ENCODE measurements around the gene COL28A1. TPM values are rescaled to one million over a fixed set of nuclear protein-coding genes. Genes with fewer than 3 reads are reported as not detected.

Gene COL28A1
- total RNA-seq, 1 experiment from 2014 or later: 0.81 TPM

- TF ChIP-seq, protein P1, sequence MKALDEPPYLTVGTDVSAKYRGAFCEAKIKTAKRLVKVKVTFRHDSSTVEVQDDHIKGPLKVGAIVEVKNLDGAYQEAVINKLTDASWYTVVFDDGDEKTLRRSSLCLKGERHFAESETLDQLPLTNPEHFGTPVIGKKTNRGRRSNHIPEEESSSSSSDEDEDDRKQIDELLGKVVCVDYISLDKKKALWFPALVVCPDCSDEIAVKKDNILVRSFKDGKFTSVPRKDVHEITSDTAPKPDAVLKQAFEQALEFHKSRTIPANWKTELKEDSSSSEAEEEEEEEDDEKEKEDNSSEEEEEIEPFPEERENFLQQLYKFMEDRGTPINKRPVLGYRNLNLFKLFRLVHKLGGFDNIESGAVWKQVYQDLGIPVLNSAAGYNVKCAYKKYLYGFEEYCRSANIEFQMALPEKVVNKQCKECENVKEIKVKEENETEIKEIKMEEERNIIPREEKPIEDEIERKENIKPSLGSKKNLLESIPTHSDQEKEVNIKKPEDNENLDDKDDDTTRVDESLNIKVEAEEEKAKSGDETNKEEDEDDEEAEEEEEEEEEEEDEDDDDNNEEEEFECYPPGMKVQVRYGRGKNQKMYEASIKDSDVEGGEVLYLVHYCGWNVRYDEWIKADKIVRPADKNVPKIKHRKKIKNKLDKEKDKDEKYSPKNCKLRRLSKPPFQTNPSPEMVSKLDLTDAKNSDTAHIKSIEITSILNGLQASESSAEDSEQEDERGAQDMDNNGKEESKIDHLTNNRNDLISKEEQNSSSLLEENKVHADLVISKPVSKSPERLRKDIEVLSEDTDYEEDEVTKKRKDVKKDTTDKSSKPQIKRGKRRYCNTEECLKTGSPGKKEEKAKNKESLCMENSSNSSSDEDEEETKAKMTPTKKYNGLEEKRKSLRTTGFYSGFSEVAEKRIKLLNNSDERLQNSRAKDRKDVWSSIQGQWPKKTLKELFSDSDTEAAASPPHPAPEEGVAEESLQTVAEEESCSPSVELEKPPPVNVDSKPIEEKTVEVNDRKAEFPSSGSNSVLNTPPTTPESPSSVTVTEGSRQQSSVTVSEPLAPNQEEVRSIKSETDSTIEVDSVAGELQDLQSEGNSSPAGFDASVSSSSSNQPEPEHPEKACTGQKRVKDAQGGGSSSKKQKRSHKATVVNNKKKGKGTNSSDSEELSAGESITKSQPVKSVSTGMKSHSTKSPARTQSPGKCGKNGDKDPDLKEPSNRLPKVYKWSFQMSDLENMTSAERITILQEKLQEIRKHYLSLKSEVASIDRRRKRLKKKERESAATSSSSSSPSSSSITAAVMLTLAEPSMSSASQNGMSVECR (CRISPR knock-in tag; IDR thresholded peaks at IDR 0.05; ENCODE audit: borderline replicate concordance): no peak
Measured at GRCh38 chr7:7516662-7517061, 19.0 kb downstream of the COL28A1 start (continued).

- no peak for ATAC-seq
- H3K27me3 Mint-ChIP-seq (ENCODE audit: low read depth): no peaks in the 10 kb centered on the region
- ChIA-PET POLR2A (no interaction called here), CTCF (no interaction called here)
- DNase-seq (ENCODE audit: low spot score): no peak
- no peaks in the 10 kb centered on the region for H3K36me3 Mint-ChIP-seq
- TF ChIP-seq ZBTB21 (CRISPR knock-in tag; IDR thresholded peaks at IDR 0.05; ENCODE audit: borderline replicate concordance) (no peak), GTF2I (CRISPR knock-in tag; conservative IDR thresholded peaks at IDR 0.05) (no peak), KAT7 (CRISPR knock-in tag; IDR thresholded peaks at IDR 0.05; ENCODE audit: borderline replicate concordance) (no peak), E2F5 (CRISPR knock-in tag; IDR thresholded peaks at IDR 0.05) (no peak), NFE2L1 (CRISPR knock-in tag; IDR thresholded peaks at IDR 0.05) (no peak), ZNF121 (CRISPR knock-in tag; IDR thresholded peaks at IDR 0.05) (no peak), ZNF532 (CRISPR knock-in tag; IDR thresholded peaks at IDR 0.05; ENCODE audit: borderline replicate concordance) (no peak)
- no peak overlapping the region for H3K27ac Mint-ChIP-seq
- H3K4me3 Mint-ChIP-seq: no peak overlapping the region
- no peaks in the 10 kb centered on the region for H3K9me3 Mint-ChIP-seq
- peaks cover 6% of the 10 kb centered on the region for H3K4me1 Mint-ChIP-seq
Measured at GRCh38 chr7:7516156-7516555, 19.5 kb downstream of the COL28A1 start.

DNA sequence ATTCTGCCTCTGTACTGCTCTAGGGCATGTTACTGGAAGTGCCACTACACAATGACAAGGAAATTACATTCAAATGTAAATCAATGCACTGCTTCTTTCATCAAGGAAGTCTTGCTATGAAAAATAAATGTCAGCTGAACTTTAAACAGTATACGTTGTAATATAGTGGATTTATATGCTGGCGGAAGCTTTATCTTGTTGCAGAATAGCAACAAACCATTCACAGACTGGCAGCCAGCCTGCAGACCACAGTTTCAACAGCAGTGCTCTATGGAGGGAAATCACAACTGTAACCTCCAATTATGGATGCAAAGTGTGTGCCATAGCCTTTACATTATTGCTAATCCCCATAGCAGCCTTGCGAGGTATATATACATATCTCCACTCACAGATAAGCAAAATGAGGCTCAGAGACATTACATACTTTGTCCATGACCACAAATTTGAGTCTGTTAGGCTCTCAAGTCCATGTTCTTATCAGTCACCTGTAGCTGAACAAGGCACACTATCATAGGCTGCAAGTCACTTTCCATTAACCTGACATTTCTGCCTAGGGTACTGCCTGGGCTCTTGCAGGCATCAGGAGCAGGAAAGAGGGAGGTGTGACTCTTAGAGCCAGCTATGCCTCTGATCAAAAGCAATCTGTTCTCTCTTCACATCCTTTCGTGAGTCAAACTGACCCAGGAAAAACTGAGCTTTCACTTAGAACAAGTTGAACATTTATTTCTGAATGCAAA lies 22.6 kb downstream of the COL28A1 start:
- CTCF ChIA-PET: interaction anchor here (0.9 kb wide), 1 partner anchor 11 kb away, joined by 3 read pairs; no protein-coding TSS in a partner anchor
- ATAC-seq (no peak), DNase-seq (ENCODE audit: low spot score) (no peak)
- no peaks in the 10 kb centered on the region for H3K36me3 Mint-ChIP-seq
- no peak overlapping the region for H3K4me3 Mint-ChIP-seq
- no peak overlapping the region for H3K27ac Mint-ChIP-seq
- H3K4me1 Mint-ChIP-seq: peaks cover 6% of the 10 kb centered on the region
- H3K27me3 Mint-ChIP-seq (ENCODE audit: low read depth): no peaks in the 10 kb centered on the region
- H3K9me3 Mint-ChIP-seq: peaks cover 5% of the 10 kb centered on the region; the same call in 1 of the 2 replicates
- POLR2A ChIA-PET: no interaction called here
- TF ChIP-seq, protein P2, sequence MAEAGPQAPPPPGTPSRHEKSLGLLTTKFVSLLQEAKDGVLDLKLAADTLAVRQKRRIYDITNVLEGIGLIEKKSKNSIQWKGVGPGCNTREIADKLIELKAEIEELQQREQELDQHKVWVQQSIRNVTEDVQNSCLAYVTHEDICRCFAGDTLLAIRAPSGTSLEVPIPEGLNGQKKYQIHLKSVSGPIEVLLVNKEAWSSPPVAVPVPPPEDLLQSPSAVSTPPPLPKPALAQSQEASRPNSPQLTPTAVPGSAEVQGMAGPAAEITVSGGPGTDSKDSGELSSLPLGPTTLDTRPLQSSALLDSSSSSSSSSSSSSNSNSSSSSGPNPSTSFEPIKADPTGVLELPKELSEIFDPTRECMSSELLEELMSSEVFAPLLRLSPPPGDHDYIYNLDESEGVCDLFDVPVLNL (CRISPR knock-in tag; IDR thresholded peaks at IDR 0.05; ENCODE audit: borderline replicate concordance, low read depth): no peak
- TF ChIP-seq IRF2 (CRISPR knock-in tag; IDR thresholded peaks at IDR 0.05; ENCODE audit: borderline replicate concordance, low read depth) (no peak), CREM (CRISPR knock-in tag; IDR thresholded peaks at IDR 0.05) (no peak), RORB (CRISPR knock-in tag; IDR thresholded peaks at IDR 0.05) (no peak), EMX1 (CRISPR knock-in tag; IDR thresholded peaks at IDR 0.05) (no peak), FOXP4 (CRISPR knock-in tag; IDR thresholded peaks at IDR 0.05) (no peak), SOX15 (CRISPR knock-in tag; IDR thresholded peaks at IDR 0.05) (no peak), ZNF281 (CRISPR knock-in tag; IDR thresholded peaks at IDR 0.05) (no peak)
